PC-9 (cell line): ENCODE measurements around the gene CDKN3. TPM values are rescaled to one million over a fixed set of nuclear protein-coding genes. Genes with fewer than 3 reads are reported as not detected.

ENCODE experiments used
- BruUV-seq: library from RNA; stranded (reverse); fragments of 400-500 nt; replicated peaks from 2 replicates; lab custom pipeline; 2021; lab: Mats Ljungman, UMichigan
- CTCF ChIA-PET: fragments of 300-600 bp; sonication (Branson Sonifier 250); formaldehyde crosslinking; loops from one replicate; lab custom pipeline; 2022; ENCODE audit warnings: antibody characterized with exemption; lab: Charles Lee
- POLR2A ChIA-PET: fragments of 300-600 bp; sonication (Branson Sonifier 250); formaldehyde crosslinking; loops from one replicate; lab custom pipeline; 2022; ENCODE audit warnings: antibody characterized with exemption; ENCODE audit not compliant: unreplicated experiment; lab: Charles Lee
- DNase-seq, 2 experiments: peaks; one replicate each; pipeline versions ENCODE4 v3.0.0 to v3.0.0-alpha.2; 2015 to 2022; ENCODE audit warnings: mixed read lengths in 1 of 2
- H2AFZ ChIP-seq: fragments of 200-600 bp; sonication (generic); 2 replicates; pipeline ENCODE4 v1.8.1; 2017; ENCODE audit warnings: antibody characterized with exemption
- H3F3A ChIP-seq: fragments of 200-600 bp; sonication (generic); 2 replicates; pipeline ENCODE4 v1.8.1; 2017; ENCODE audit warnings: antibody characterized with exemption, mild to moderate bottlenecking, low read depth; ENCODE audit not compliant: insufficient read depth
- H3K27ac ChIP-seq: fragments of 200-600 bp; sonication (generic); 2 replicates; pipeline ENCODE4 v1.6.1; 2016; ENCODE audit warnings: mixed run types
- H3K27me3 ChIP-seq: fragments of 200-600 bp; sonication (generic); 2 replicates; pipeline ENCODE4 v1.6.1; 2016; ENCODE audit warnings: low read depth, mixed run types; ENCODE audit not compliant: insufficient read depth
- H3K36me3 ChIP-seq: fragments of 200-600 bp; sonication (generic); 2 replicates; pipeline ENCODE4 v1.6.1; 2016; ENCODE audit warnings: low read depth, mixed run types
- H3K4me1 ChIP-seq: fragments of 200-600 bp; sonication (generic); replicated peaks from 2 replicates; pipeline ENCODE4 v1.6.1; 2016; ENCODE audit warnings: mixed run types; ENCODE audit not compliant: insufficient read depth
- H3K4me2 ChIP-seq: fragments of 200-600 bp; sonication (generic); 2 replicates; pipeline ENCODE4 v1.6.1; 2017; ENCODE audit warnings: mixed run types
- H3K4me3 ChIP-seq: fragments of 200-600 bp; sonication (generic); 2 replicates; pipeline ENCODE4 v1.6.1; 2016; ENCODE audit warnings: mixed run types
- H3K79me2 ChIP-seq: fragments of 200-600 bp; sonication (generic); 2 replicates; pipeline ENCODE4 v1.6.1; 2017; ENCODE audit warnings: low read depth, mixed run types
- H3K9me2 ChIP-seq: fragments of 200-600 bp; sonication (generic); 2 replicates; pipeline ENCODE4 v1.8.1; 2017; ENCODE audit warnings: mild to moderate bottlenecking; ENCODE audit not compliant: insufficient read depth
- H3K9me3 ChIP-seq: fragments of 200-600 bp; sonication (generic); 2 replicates; pipeline ENCODE4 v1.8.1; 2016; ENCODE audit warnings: low read depth; ENCODE audit not compliant: insufficient read depth
- H4K20me1 ChIP-seq: fragments of 200-600 bp; sonication (generic); 2 replicates; pipeline ENCODE4 v1.8.1; 2017; ENCODE audit not compliant: insufficient read depth
- CTCF ChIP-seq: fragments of 200-600 bp; sonication (generic); conservative IDR thresholded peaks from 2 replicates; pipeline ENCODE4 v1.6.1; 2017; ENCODE audit warnings: mixed run types, antibody characterized with exemption, mild to moderate bottlenecking, moderate library complexity
- EZH2 ChIP-seq: fragments of 200-600 bp; sonication (generic); IDR thresholded peaks from 2 replicates; pipeline ENCODE4 v1.8.0; 2017; ENCODE audit warnings: antibody characterized with exemption, low read depth
- intact Hi-C: fragments of 100-400 bp; cut with micrococcal nuclease; formaldehyde crosslinking; loops from one replicate; pipeline ENCODE4 v1.10.0; 2022; ENCODE audit not compliant: unreplicated experiment
- total RNA-seq: library from RNA; stranded (reverse); gene quantifications from 2 replicates; pipeline ENCODE4 v1.2.3, GENCODE V29; 2021

The CDKN3 gene
- total RNA-seq, 1 experiment from 2014 or later, result 105 TPM

GRCh38 chr14:54465654-54466053, 68.8 kb downstream of the CDKN3 start:
- ChIA-PET POLR2A (no interaction called here), CTCF (no interaction called here)

GRCh38 chr14:54467280-54467679, 70.5 kb downstream of the CDKN3 start:
- CTCF ChIA-PET, result no interaction called here

More at GRCh38 chr14:54465654-54466053, 68.8 kb downstream of the CDKN3 start:
- intact Hi-C loops, result no loop called here
- Histone ChIP-seq H3K27ac (no peak overlapping the region), H4K20me1 (no peaks in the 10 kb centered on the region), H3K4me3 (no peak overlapping the region), H3K79me2 (no peaks in the 10 kb centered on the region), H3K4me1 (no peaks in the 10 kb centered on the region), H3F3A (no peaks in the 10 kb centered on the region), H3K27me3 (no peaks in the 10 kb centered on the region), H3K9me2 (no peaks in the 10 kb centered on the region), H2AFZ (no peak overlapping the region), H3K9me3 (0 out of 2 replicates have a peak, but pooled peaks cover 5% of the 10 kb centered on the region), H3K36me3 (no peaks in the 10 kb centered on the region), H3K4me2 (no peak overlapping the region)
- no peak for DNase-seq
- TF ChIP-seq CTCF (no peak), EZH2 (no peak)
- no TSS peak for BruUV-seq

More at GRCh38 chr14:54467280-54467679, 70.5 kb downstream of the CDKN3 start:
- no peaks in the 10 kb centered on the region for H3F3A ChIP-seq
- H3K27ac ChIP-seq, result no peak overlapping the region
- POLR2A ChIA-PET, result no interaction called here
- H3K4me1 ChIP-seq, result no peaks in the 10 kb centered on the region
- no peak overlapping the region for H3K4me2 ChIP-seq
- BruUV-seq, result no TSS peak
- H2AFZ ChIP-seq, result no peak overlapping the region
- TF ChIP-seq EZH2 (no peak), CTCF (no peak)
- no peaks in the 10 kb centered on the region for H3K36me3 ChIP-seq
- no peak for DNase-seq
- H3K9me3 ChIP-seq, result 0 out of 2 replicates have a peak, but pooled peaks cover 5% of the 10 kb centered on the region
- no peaks in the 10 kb centered on the region for H3K9me2 ChIP-seq
- intact Hi-C loops, result no loop called here
- H3K27me3 ChIP-seq, result no peaks in the 10 kb centered on the region
- H4K20me1 ChIP-seq, result no peaks in the 10 kb centered on the region
- no peak overlapping the region for H3K4me3 ChIP-seq
- H3K79me2 ChIP-seq, result no peaks in the 10 kb centered on the region

Other genes with a start within 250 kb of the CDKN3 start
- 70.6 and 114 TPM in 2 replicates for gene CNIH1, start 44.4 kb downstream of the CDKN3 start, total RNA-seq
- 32.2 and 35.5 TPM in 2 replicates for gene GMFB, start 92.0 kb downstream of the CDKN3 start, total RNA-seq
- 10.3 and 11.3 TPM in 2 replicates for gene CGRRF1, start 112.9 kb downstream of the CDKN3 start, total RNA-seq
- 18.3 and 20.7 TPM in 2 replicates for gene SAMD4A, start 170.1 kb downstream of the CDKN3 start, total RNA-seq